Hepatocyte (in vitro differentiated cells): ENCODE results near the gene ASXL3.

Source experiments
- CTCF ChIP-seq: fragments of 200-600 bp; sonication (generic); IDR thresholded peaks from 2 replicates; pipeline ENCODE4 v1.5.1; 2016; ENCODE audit warnings: antibody characterized with exemption, mild to moderate bottlenecking; ENCODE audit not compliant: poor library complexity
- EZH2 ChIP-seq: fragments of 200-600 bp; sonication (generic); IDR thresholded peaks from 2 replicates; pipeline ENCODE4 v1.6.1; 2016; ENCODE audit warnings: antibody characterized with exemption, mild to moderate bottlenecking, borderline replicate concordance
- EZH2phosphoT487 ChIP-seq: fragments of 200-600 bp; sonication (generic); IDR thresholded peaks from one replicate; pipeline ENCODE4 v1.6.1; 2018; ENCODE audit warnings: antibody characterized with exemption, mild to moderate bottlenecking, low read depth, moderate library complexity; ENCODE audit not compliant: unreplicated experiment, severe bottlenecking

- no peak for TF ChIP-seq CTCF
- no peak for TF ChIP-seq EZH2
- no peak for TF ChIP-seq EZH2phosphoT487
These were observed 95.7 kb downstream of the ASXL3 start for GRCh38 chr18:33673689-33674088.
